Measurements from ENCODE around the gene PDZD7. TPM values are rescaled to one million over a fixed set of nuclear protein-coding genes. Genes with fewer than 3 reads are reported as not detected.

Gene PDZD7
- total RNA-seq, 2 donors from 2014 or later = 0.80 to 1.3 TPM

Other genes starting within 250 kb of the PDZD7 start
- gene SLF2, start 118.2 kb downstream of the PDZD7 start, total RNA-seq = 10 to 100 TPM; 34.8 to 67.1 TPM
- gene SEMA4G, start 61.6 kb downstream of the PDZD7 start, total RNA-seq = 1 to 10 TPM in 1 of 2 donors, under 1 TPM in 1; 0.39 to 3.2 TPM
- gene MRPL43, start 43.6 kb downstream of the PDZD7 start, total RNA-seq = 10 to 100 TPM; 42.4 to 53.3 TPM
- gene TWNK, start 43.6 kb downstream of the PDZD7 start, total RNA-seq = 10 to 100 TPM; 11.6 to 17.0 TPM
- 10 to 100 TPM in 1 of 2 donors, 1 to 10 TPM in 1; 6.8 to 19.2 TPM for gene LZTS2, start 31.3 kb downstream of the PDZD7 start, total RNA-seq
- gene SFXN3, start 105 bp upstream of the PDZD7 start, total RNA-seq = 10 to 100 TPM; 36.9 to 43.9 TPM
- 1 to 10 TPM in 1 of 2 donors, under 1 TPM in 1; 0.60 to 1.3 TPM for gene KAZALD1, start 30.9 kb upstream of the PDZD7 start, total RNA-seq
- not detected for gene TLX1, start 100.2 kb upstream of the PDZD7 start, total RNA-seq
- not detected for gene LBX1, start 198.3 kb upstream of the PDZD7 start, total RNA-seq